ENCODE data around the gene ATF6. TPM values are rescaled to one million over a fixed set of nuclear protein-coding genes. Genes with fewer than 3 reads are reported as not detected.

ATF6 gene
- total RNA-seq, 2 donors from 2014 or later = 27.9 to 32.3 TPM

DNA sequence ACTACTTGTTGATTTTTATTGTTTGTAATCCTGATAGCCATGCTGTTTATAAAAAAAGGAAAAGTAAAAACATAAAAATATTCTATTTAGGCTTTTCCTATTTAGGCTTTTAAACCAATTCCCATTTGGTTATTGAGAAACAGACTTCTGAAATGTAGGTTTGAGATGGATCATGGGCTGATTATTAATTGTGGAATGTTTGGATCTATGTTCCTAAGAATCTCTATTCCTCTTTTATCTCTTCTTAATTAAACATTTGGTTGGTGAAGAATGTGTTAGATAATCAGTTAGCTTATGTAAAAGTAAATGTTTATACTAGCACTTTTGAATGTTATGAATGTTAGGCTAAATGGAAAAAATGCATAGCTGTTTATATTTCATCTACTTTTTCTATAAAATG, 97.4 kb downstream of the ATF6 start:
- DNase-seq (ENCODE audit: low spot score) = no peak
- intact Hi-C loops (cut with DNase I) = loop anchor here in 1 of 2 donors (10.0 kb wide), 1 partner anchor 161 kb away; the partner anchor contains the start of gene OLFML2B

DNA sequence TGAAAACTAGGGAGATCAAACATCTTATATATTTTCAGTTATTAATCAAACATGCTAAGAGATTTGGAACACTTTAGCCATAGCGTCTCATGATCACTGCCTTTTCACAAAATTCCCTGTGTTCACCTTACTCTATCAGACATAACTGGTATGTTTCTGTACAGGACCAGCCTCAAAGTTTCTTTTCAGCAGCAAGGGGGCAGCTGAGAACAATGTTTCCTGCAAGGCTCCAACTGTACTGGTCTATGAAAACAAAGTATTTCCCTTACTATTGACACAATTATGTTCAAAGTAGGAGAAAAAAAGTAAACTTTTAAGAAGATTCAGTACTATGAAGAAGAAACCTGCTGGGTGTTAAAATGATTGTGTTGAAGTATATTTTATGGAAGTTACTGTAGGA, 98.5 kb downstream of the ATF6 start:
- DNase-seq (ENCODE audit: low spot score) = no peak
- intact Hi-C loops (cut with DNase I) = loop anchor here in 1 of 2 donors (10.0 kb wide), 1 partner anchor 160 kb away; the partner anchor contains the start of gene OLFML2B

DNA sequence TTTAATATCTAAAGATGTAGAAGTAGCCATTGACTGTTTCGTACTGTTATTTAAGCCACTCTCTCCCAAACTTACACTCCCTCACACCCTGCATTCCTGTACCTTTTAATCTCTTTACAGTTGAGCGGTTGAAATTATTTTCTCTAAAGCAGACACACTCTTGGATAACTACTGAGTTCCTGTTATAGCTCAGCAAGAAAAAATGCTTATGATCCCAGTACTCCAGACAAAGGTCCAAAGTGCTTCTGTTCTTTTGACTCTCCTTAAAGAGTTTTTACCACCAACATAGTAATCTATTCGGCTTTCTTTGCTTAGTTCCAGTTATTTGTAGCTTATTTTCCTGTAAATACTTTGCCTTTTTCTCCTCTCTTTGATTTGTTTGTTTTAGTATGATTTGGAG, 100.1 kb downstream of the ATF6 start:
- intact Hi-C loops (cut with DNase I) = loop anchor here in 1 of 2 donors (10.0 kb wide), 1 partner anchor 159 kb away; the partner anchor contains the start of gene OLFML2B
- DNase-seq (ENCODE audit: low spot score) = no peak

DNA sequence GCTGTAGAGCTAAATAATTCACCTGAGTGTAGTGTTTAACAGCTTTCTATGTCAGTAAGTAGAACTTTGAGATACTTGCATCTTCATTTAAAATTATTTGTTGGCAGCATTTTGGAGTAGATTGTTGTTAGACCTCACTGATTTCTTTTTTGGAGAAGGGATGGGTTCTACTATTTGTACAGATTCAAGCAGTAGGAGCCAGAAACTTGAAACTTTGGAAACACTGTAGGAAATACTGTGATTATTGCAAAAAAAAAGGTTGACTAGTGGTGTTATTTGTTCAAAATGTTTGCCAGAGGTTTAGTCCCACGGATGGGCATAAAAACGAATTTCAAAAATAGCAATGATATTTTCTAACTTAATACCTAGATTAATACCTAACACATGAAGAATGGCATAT, 102.7 kb downstream of the ATF6 start:
- no peak for DNase-seq (ENCODE audit: low spot score)
- intact Hi-C loops (cut with DNase I) = loop anchor here in 1 of 2 donors (10.0 kb wide), 1 partner anchor 156 kb away; the partner anchor contains the start of gene OLFML2B

DNA sequence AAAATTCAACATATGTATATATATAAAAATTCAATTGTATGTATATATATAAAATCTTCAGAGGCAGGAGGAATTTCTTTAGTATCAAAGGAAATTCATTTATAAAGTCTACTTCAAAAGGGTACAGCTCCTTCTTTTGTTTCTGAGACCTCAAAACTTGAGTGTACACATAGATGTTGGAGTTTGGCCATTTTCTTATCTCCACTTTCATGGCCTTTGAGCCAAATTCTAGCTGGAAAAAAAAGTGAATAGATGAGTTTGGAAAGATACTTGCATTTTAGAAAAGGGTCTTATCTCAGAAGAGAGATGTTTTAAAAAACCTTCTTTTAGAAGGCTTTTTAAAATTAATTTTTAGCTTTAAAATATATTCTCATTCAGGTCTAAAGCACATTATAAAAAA, 103.2 kb downstream of the ATF6 start:
- no peak for DNase-seq (ENCODE audit: low spot score)
- intact Hi-C loops (cut with DNase I) = loop anchor here in 1 of 2 donors (10.0 kb wide), 1 partner anchor 156 kb away; the partner anchor contains the start of gene OLFML2B

DNA sequence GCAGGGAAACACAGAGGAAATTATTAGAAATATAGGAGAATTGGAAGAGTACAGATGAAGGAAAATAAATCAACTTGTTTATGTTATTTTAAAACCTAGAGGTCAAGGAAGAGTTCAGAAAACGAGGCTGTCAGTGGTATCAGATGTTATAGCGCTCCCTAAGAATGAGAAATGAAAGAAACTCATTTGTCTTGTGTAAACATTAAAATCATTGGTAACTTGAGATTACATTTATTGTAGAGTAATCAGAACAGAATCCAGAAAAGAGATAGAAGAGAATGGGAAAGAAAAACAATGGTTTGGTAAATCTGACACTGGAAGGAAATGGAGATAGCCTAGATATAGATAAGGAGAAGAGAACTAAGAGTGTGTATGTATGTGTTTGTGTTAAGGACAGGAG, 106.4 kb downstream of the ATF6 start:
- DNase-seq (ENCODE audit: low spot score) = no peak
- intact Hi-C loops (cut with DNase I) = no loop called here

DNA sequence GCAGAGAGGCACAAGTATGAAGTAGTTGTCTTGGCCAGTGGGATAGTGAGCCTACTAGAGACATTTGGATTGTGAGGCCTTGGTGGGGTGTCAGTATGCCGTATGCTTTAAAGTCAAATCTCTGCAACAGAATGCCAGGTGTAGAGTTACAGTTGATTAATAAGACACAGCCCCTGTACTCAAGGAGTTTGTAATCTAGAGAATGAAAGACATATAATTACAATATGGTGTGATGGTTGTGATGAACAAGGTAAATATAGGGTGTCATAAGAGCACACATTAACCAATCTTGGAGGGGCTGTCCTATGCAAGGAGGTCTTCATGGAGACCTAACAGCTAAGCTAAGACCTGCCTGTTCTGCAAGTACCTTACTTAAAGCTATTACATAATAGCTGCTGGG, 113.1 kb downstream of the ATF6 start:
- intact Hi-C loops (cut with DNase I) = loop anchor here in 1 of 2 donors (5.0 kb wide), 1 partner anchor 153 kb away; no protein-coding TSS in a partner anchor

DNA sequence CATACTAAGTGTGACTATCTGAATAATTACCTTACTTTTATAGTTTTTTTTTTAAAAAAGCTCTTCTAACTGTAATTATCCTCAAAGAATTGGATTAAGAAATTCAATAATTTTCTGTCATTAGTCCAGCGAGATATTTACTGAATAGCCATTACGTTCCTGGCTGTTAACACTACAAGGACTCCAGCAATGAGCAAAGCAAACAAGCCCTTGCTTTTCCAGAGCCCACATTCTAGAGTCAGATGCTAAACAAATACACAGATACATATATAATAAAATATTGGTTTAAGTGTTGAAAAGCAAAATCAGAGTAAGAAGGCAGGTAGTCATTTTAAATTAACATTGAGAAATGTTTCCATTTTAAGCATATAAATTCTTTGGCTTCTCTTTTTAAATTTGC, 118.4 kb downstream of the ATF6 start:
- no peak for DNase-seq (ENCODE audit: low spot score)
- intact Hi-C loops (cut with DNase I) = no loop called here

More for the DNA sequence above, 113.1 kb downstream of the ATF6 start:
- DNase-seq (ENCODE audit: low spot score) = no peak

DNA sequence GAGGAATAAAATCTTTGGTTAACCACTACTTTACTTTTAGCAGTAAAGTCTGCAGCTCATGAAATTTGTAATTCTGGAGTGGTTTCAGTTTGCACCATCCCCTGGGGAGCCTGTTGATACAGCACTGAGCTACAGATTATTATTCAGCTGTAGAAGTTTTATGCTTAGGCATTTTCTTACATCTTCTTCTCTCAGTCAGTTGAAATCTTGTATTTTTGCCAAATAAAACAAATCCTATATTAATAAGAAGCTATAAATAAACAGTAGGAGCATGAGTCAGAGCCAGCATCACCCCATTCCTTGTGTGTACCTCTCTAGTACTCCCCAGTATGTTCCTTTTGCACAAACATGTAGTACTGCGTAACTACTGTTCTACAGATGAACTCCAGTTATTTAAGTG, 118.9 kb downstream of the ATF6 start:
- intact Hi-C loops (cut with DNase I) = no loop called here
- DNase-seq (ENCODE audit: low spot score) = no peak

DNA sequence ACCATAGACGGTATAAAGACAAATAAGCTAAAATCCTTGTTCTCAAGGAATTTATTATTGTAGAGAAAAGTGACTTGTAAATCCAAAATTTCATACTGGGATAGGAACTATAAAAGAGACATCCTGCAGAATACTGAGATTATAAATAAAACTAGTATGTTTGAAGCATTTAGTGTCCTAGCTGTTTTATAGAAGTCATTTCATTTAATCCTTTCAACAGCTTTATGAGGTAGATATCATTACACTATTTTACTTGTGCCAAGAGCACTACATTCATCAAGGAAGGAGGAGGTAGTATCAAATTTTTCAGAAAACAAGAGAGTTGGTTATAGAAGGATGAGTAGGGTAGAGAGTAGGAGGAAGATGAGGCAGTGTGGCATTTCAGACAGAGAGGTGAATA, 119.6 kb downstream of the ATF6 start:
- intact Hi-C loops (cut with DNase I) = no loop called here
- no peak for DNase-seq (ENCODE audit: low spot score)

DNA sequence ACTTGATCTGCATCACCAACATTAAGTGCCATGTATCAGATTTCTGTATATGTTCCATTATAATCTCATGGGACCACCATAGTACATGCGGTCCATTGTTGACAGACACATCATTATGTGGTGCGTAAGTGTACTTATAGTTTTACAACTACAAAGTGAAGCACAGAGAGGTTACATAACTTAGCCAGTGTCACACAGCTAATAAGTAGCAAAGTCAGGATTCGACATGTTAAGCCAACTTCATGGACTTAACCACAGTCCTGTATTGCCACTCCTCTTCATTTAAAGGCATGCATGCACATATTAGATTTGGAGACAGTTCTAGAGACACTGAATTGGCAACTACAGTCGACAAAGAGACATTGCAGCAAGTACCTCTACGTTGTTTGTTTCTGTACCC, 120.5 kb downstream of the ATF6 start:
- intact Hi-C loops (cut with DNase I) = no loop called here
- DNase-seq (ENCODE audit: low spot score) = no peak

DNA sequence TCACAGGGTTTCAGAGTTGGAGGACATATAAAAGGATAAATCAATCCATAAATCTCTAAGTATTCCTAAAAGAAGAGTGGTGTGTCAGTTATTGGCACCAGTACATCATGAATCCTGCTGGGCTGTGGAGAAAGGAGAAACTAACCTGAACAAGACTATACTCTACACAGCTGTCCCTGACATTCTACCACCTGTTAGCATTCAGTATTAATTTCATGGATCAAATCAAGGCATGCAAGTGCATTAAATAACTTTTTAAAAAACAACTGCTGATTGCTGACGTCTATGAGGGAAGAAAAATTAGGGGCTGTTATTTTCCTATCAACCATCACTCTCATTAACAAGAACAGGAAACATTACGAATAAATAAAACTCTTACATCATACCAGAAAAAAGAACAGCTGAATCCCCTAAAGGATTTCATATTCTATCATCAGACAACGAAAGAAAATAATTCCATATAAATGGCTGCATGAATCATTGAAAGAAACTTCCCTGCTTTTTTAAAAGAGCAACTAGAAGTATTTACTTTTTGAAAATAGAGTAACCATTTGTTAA, 121.7 kb downstream of the ATF6 start:
- intact Hi-C loops (cut with DNase I) = no loop called here
- DNase-seq (ENCODE audit: low spot score) = no peak

DNA sequence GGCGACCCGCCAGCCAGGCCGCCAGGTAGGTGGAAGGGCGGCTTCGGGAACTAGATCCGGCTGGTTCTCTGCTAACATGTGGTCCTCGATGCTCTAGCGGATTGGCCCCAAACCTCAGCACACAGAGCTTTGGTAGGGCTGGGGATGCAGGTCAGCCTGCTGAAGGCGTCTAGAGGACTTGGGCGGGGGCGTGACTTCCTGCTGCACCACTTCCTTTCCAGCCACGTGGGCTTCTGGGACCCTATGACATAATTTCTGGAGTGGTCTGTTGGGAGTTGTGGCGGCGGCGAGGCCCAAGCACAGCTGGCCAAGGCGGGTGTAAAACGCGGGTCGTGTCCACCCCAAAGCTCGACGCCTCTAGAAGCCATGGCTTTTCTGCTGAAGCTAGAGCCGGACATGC, 124.5 kb downstream of the ATF6 start:
- no peak for DNase-seq (ENCODE audit: low spot score)
- intact Hi-C loops (cut with DNase I) = no loop called here

DNA sequence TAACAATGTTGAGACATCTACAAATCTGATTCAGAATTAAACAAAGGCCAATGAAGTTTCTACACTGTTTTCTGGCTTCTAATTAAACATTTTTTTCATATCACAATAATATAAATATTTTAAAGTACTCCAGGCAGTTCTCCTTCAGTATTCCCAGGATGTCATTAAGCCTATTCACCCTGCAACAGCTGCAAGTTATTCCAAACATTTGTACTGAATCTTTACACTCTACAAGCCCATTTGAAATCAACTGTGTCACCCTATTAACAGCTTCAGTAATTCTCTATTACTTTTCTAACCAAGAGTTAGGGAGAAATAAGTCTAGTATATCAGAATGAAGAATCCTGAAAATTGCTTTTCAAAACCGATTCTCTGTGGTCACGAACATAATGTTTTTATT, 133.0 kb downstream of the ATF6 start:
- intact Hi-C loops (cut with DNase I) = no loop called here
- DNase-seq (ENCODE audit: low spot score) = no peak

DNA sequence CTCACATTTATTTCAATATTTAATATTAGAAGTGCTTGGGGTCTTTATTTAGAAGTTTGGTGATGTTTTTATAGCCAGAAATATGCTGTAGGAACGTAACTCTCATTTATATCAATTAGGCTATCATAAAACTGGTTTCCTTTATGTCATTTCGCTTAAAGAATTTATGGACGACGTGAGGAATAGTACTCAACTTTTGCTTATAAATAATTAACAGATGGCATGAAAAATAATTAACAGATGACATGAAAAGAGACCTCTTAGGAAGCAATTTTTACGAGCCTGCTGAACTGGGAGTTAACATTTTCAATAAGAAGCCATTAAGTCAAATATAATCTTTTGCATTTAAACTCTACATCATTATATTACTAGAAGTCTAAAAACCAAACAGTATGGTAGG, 134.0 kb downstream of the ATF6 start:
- intact Hi-C loops (cut with DNase I) = no loop called here
- DNase-seq (ENCODE audit: low spot score) = no peak

DNA sequence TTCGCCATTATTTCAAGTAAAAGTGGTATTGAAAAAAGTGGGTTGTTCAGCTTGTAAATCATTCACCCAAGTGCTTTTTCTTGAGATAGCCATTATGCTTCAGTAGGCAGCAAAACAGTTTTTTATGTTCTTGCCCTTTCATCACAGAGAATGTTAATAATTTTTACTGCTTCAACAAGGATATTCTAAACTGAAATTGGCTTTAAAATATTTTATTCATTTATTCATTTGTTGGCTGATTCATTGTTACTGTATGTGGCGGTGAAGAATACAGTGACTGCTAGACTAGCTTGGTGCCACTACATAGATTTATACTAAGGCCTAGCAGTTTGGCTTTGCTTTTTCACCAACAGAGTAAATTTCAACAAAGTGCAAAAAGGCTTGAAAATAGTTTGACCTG, 136.1 kb downstream of the ATF6 start:
- intact Hi-C loops (cut with DNase I) = no loop called here
- no peak for DNase-seq (ENCODE audit: low spot score)

DNA sequence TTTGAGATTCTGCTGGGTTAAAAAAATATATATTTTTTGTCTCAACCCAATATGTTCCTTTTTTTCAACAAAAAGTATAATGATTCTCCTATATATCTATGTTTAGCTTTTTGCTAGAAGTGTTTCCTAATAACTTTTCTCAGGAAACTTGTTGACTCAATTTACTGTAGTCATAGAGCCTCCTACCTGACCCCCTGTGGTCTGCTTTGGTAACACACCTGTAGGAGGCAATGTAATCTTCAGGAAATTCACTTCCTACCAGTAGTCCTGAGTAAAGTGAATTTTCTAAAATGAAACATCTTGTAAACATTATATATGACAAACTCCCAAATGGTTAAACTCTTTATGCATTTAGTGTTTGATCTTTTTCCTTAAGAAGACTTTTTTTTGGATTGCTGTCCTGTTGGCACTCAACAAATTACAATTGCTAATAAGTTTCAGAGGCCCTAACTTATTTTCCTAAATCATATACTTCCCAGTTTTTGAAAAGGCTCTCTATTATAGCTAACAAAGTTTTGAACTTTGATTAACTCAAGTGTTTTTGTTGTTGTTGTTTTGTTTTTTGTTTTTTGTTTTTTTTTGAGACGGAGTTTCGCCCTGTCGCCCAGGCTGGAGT, 139.3 kb downstream of the ATF6 start:
- intact Hi-C loops (cut with DNase I) = no loop called here
- no peak for DNase-seq (ENCODE audit: low spot score)

DNA sequence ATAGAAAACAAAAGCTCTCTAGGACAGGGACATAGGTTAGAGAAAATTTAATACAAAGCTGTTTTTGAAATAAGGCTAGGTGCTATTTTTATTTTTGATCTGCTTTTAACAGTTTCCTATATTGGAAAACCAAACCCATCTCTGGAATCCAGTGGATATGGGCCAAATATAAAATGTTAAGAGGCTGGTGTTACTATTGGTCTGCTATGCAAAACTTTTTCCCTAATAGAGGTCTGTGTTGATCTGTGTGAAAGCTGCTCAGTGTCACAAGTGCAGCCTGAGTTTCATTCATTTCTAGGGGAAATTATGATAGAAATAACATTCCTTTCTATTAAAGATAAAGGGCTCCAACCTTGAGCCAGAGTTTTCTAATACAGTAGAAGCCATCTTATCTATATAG, 141.1 kb downstream of the ATF6 start:
- intact Hi-C loops (cut with DNase I) = no loop called here

DNA sequence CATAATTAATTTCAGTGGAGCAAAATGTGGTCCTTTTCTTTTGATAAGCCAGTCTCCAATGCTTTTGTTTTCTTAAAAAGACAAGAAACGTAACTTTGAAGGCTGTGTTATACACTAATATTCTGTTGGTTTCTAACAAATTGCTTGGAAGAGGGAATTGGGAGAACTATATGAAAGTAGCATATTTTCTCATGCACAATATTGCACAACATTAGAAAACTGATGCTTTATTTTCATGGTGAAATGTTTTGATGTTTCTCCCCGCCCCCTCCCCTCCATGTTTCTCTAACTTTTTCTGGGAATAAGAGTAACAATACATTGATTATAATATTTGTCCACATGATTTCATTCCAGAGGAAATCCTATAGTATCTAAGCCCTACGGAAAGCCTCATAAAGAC, 142.1 kb downstream of the ATF6 start:
- intact Hi-C loops (cut with DNase I) = no loop called here
- DNase-seq (ENCODE audit: low spot score) = no peak

More for the DNA sequence above, 141.1 kb downstream of the ATF6 start:
- DNase-seq (ENCODE audit: low spot score) = no peak

DNA sequence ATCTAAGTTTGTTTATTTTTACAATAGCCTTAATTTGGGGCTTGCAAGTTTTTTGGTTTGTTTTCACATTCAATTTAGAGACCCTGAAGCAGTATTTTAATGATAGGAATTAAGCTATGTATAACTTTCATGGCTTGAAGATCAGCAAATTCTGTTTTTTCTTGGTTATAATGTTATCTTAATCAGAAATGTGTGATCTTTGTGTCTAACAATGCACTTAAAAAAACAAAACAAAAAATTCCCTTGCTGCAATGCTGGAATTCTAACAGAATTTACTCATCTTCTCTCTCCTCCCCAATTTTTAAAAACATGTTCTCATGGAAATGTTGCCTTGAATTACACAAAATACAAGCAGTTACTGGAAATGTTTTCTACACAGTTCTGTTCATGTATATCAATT, 144.5 kb downstream of the ATF6 start:
- intact Hi-C loops (cut with DNase I) = no loop called here

DNA sequence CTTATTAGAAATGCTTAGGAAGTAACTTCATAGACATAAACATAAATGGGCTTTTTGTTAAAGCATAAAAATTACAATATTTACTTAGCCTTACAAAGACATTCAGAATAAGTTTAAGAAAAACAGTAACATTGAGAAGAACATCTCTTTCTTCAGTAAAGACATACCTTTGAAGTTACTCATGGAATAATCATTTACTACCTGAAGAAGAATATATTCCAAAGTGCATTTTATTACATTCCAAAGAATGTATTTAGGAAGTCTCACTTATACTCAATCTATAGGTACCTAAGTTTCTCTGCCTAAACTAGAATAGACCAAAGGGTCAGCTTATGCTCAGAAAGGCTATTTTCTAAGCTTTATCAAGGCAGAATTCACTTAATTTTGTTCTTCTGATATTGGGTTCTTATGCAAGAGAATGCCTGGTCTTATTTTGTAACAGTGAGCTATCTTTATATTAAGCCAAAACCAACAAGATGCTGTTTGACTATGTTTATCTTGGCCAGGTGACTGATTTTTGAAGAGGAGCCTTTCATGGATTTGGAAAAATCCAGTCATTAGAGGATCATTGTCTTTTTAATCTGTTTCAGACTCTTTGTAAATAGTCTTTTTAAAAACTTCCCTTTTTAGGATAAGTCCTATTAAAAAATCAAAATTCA, 147.5 kb downstream of the ATF6 start:
- intact Hi-C loops (cut with DNase I) = no loop called here
- no peak for DNase-seq (ENCODE audit: low spot score)

More for the DNA sequence above, 144.5 kb downstream of the ATF6 start:
- no peak for DNase-seq (ENCODE audit: low spot score)
